GM18505 (cell line): ENCODE results near the gene TEX10.

Source experiments
- ATAC-seq: cut with Tn5 transposase; IDR thresholded peaks from one replicate; pipeline ENCODE4 v1.9.1; 2021; ENCODE audit not compliant: unreplicated experiment
- POLR2A ChIP-seq: IDR thresholded peaks from 4 replicates; pipeline ENCODE4 v1.6.1; 2011; ENCODE audit warnings: borderline replicate concordance; ENCODE audit not compliant: insufficient read depth, insufficient read length; ENCODE audit errors: extremely low read depth

The TEX10 gene

DNA sequence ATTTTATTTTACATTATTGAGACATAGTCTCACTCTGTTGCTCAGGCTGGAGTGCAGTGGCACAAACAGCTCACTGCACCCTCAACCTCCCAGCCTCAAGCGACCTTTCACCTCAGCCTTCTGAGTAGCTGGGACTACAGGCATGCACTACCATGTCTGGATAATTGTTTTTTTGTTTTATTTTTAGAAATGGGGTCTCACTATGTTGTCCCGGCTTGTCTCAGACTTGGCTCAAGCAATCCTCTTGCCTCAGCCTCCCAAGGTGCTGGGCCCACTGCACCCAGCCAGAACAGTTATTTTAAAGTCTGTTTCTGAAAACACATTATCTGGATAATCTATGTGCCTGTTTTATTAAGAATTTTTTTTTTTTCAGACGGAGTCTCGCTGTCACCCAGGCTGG, 62.0 kb downstream of the TEX10 start:
- TF ChIP-seq POLR2A = no peak
- ATAC-seq = no peak

- TF ChIP-seq POLR2A = no peak
- ATAC-seq = no peak
These were observed 65.6 kb downstream of the TEX10 start for GRCh38 chr9:100287186-100287585.

GRCh38 chr9:100286257-100286656, 66.5 kb downstream of the TEX10 start:
- ATAC-seq = no peak

DNA sequence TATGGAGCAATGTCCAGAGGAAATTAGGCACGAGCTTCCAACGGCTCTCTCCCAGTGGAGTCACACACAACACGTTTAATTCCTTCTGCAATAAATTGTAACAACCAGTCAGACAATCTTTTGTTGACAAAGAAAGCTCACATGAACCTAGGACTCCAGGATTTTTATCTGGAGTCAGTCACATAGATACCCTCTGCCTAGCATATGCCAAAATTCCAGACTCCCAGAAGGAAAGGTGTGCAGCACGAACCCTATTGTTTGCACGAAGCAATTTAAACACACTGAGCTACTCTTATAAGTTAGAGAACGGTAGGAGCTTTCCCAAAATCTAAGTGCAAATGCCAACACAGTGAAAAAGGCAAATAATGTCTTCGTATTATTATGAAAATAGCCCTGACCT, 67.1 kb downstream of the TEX10 start:
- TF ChIP-seq POLR2A = no peak
- no peak for ATAC-seq

More at GRCh38 chr9:100286257-100286656, 66.5 kb downstream of the TEX10 start:
- no peak for TF ChIP-seq POLR2A

- no peak for TF ChIP-seq POLR2A
- ATAC-seq = no peak
These were observed 67.7 kb downstream of the TEX10 start for GRCh38 chr9:100285080-100285479.

DNA sequence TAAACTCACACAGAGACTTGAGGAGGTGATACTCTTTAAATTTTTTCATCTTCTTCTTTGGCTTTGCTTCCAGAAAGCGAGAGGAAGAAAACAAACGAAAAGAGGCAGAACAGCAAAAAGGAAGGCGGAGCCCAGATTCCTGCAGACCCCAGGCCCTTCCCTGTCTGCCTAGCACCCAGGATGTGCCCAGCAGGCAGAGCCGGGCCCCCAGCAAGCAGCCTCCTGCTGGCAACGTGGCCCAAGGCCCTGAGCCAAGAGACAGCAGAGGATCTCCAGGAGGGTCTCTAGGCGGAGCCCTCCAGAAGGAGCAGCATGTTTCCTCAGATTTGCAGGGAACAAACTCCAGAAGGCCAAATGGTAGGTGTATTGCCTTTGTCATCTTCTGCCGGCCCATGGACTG, 68.5 kb downstream of the TEX10 start:
- ATAC-seq = no peak
- TF ChIP-seq POLR2A = no peak

GRCh38 chr9:100282388-100282719, 70.4 kb downstream of the TEX10 start:
- TF ChIP-seq POLR2A = no peak
- ATAC-seq = no peak

GRCh38 chr9:100281676-100282387, 70.9 kb downstream of the TEX10 start:
- TF ChIP-seq POLR2A = no peak
- ATAC-seq = no peak

DNA sequence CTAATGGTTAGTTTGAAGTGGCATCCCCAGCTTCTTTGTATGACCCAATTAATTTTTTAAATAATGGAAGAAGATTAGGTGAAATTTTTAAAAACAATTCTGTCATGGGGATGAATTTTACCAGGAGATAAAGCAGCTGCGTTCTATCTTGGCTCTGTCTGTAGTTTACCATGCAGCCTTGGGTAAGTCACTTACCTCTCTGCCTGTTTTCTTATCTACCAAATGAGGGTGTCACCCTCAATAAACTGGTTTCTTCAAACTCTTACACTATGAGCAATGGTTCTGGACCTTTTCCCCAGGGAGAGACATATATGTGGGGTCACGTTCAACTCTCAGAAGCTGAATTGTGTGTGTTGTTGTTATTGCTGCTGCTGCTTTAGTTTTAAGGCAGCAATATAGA, 71.7 kb downstream of the TEX10 start:
- no peak for TF ChIP-seq POLR2A
- no peak for ATAC-seq

- no peak for TF ChIP-seq POLR2A
These were observed 75.4 kb downstream of the TEX10 start for GRCh38 chr9:100277166-100277979.

DNA sequence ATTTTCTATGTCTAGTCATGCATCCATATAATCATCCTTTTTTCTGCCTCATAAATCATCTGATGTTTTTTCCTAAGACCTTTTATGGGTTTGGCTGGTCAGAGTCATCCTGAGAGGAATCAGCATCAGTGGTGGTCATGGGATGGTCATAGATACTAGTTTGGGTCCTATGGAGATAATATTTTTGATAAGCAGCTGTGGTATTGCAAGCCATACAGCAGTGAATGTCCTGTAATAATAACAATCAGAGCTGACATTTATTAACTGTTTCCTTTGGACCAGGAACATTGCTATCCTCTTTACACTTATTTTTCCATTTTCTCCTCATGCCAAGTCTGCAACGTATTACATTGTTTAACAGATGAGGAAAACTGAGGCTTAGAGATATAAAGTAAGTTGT, 83.1 kb downstream of the TEX10 start:
- ATAC-seq = no peak
- TF ChIP-seq POLR2A = no peak

More at GRCh38 chr9:100277166-100277979, 75.4 kb downstream of the TEX10 start:
- ATAC-seq = no peak

GRCh38 chr9:100268271-100268670, 84.5 kb downstream of the TEX10 start:
- ATAC-seq = no peak
- TF ChIP-seq POLR2A = no peak

- ATAC-seq = no peak
- no peak for TF ChIP-seq POLR2A
These were observed 85.5 kb downstream of the TEX10 start for GRCh38 chr9:100267211-100267610.
